ENCODE measurements around the gene PCDH9. TPM values are rescaled to one million over a fixed set of nuclear protein-coding genes. Genes with fewer than 3 reads are reported as not detected.

Gene PCDH9
- total and polyA plus RNA-seq, 2 of the 13 experiments (the other 11 are each of a cell fraction or from before 2014, with no cell fraction given), result 0.09 TPM; not detected in 1

DNA sequence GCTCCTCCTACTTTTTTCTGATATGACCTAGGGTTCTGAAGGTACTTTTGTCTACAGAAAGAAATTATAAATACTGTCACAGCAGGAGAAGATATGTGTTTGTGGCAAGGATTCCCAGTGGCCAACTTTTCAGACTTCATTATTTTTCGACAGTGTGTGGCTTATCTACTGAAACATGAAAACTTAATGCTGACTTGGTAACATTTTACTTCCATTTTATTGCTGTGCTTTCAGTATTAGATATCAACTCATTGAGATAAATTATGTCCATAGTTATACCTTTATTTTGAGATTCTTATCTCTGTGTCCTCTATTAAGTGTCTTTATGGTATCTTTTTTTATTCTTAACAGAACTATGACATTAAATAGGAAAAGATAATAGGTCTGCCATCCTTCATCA is 700.0 kb downstream of the PCDH9 start:
- FAIRE-seq (no peak), ATAC-seq (no peak), DNase-seq (ENCODE audit: low spot score) (no peak)
- WGBS (ENCODE audit: low lambda C conversion rate), result 0% methylated on average over 1 of the region's 1 CpG
- no peaks in the 10 kb centered on the region for H3K9me3 ChIP-seq (ENCODE audit: low read length)
- H3K4me3 ChIP-seq (replicated peaks in 1 of 3; ENCODE audit: insufficient read depth in 1 of 3, low read depth in 2 of 3, low read length in 3 of 3), result no peak overlapping the region
- H2AFZ ChIP-seq (ENCODE audit: low read length), result no peak overlapping the region
- intact Hi-C loops (cut with micrococcal nuclease; ENCODE audit: unreplicated experiment) (no loop called here), in situ Hi-C loops (cut with HindIII; ENCODE audit: extremely low pct_ligation_motif_present, low pct_unique_long_range_greater_than_20kb) (no loop called here)
- no TSS peak for BruUV-seq (replicated peaks)
- H3K9ac ChIP-seq (ENCODE audit: insufficient read depth, low read depth, low read length), result no peak overlapping the region
- H3K4me2 ChIP-seq (ENCODE audit: low read depth, low read length), result no peak overlapping the region
- H3K27ac ChIP-seq (ENCODE audit: extremely low read length, insufficient read depth, low read length), result no peak overlapping the region
- no peaks in the 10 kb centered on the region for H3K27me3 ChIP-seq (ENCODE audit: control insufficient read depth in 1 of 2, insufficient read depth in 2 of 2, low read length in 2 of 2)
- H3K4me1 ChIP-seq (ENCODE audit: insufficient read depth, low read length), result no peaks in the 10 kb centered on the region
- H4K20me1 ChIP-seq (ENCODE audit: insufficient read depth, low read length), result no peaks in the 10 kb centered on the region
- ChIA-PET CTCF (ENCODE audit: low intra/inter-chr PET ratio, low total read pairs) (no interaction called here), POLR2A (no interaction called here)
- no peaks in the 10 kb centered on the region for H3K36me3 ChIP-seq (replicated peaks in 1 of 2; ENCODE audit: control insufficient read depth in 1 of 2, insufficient read depth in 2 of 2, low read length in 2 of 2)
- TF ChIP-seq CHD2 (IDR thresholded peaks at IDR 0.05; ENCODE audit: low read depth, low read length), result no peak
- TF ChIP-seq, protein P1, sequence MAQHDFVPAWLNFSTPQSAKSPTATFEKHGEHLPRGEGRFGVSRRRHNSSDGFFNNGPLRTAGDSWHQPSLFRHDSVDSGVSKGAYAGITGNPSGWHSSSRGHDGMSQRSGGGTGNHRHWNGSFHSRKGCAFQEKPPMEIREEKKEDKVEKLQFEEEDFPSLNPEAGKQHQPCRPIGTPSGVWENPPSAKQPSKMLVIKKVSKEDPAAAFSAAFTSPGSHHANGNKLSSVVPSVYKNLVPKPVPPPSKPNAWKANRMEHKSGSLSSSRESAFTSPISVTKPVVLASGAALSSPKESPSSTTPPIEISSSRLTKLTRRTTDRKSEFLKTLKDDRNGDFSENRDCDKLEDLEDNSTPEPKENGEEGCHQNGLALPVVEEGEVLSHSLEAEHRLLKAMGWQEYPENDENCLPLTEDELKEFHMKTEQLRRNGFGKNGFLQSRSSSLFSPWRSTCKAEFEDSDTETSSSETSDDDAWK (CRISPR knock-in tag; IDR thresholded peaks at IDR 0.05), result no peak
- peak; percentile 44 for TF ChIP-seq MAFF (IDR thresholded peaks at IDR 0.05; ENCODE audit: low read depth, low read length)
- TF ChIP-seq, protein P2, sequence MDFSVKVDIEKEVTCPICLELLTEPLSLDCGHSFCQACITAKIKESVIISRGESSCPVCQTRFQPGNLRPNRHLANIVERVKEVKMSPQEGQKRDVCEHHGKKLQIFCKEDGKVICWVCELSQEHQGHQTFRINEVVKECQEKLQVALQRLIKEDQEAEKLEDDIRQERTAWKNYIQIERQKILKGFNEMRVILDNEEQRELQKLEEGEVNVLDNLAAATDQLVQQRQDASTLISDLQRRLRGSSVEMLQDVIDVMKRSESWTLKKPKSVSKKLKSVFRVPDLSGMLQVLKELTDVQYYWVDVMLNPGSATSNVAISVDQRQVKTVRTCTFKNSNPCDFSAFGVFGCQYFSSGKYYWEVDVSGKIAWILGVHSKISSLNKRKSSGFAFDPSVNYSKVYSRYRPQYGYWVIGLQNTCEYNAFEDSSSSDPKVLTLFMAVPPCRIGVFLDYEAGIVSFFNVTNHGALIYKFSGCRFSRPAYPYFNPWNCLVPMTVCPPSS (IDR thresholded peaks at IDR 0.05), result no peak
- TF ChIP-seq ZNF121 (CRISPR knock-in tag; IDR thresholded peaks at IDR 0.05), result no peak
- no peak for TF ChIP-seq HDAC1 (CRISPR knock-in tag; IDR thresholded peaks at IDR 0.05)
- TF ChIP-seq, protein P3, sequence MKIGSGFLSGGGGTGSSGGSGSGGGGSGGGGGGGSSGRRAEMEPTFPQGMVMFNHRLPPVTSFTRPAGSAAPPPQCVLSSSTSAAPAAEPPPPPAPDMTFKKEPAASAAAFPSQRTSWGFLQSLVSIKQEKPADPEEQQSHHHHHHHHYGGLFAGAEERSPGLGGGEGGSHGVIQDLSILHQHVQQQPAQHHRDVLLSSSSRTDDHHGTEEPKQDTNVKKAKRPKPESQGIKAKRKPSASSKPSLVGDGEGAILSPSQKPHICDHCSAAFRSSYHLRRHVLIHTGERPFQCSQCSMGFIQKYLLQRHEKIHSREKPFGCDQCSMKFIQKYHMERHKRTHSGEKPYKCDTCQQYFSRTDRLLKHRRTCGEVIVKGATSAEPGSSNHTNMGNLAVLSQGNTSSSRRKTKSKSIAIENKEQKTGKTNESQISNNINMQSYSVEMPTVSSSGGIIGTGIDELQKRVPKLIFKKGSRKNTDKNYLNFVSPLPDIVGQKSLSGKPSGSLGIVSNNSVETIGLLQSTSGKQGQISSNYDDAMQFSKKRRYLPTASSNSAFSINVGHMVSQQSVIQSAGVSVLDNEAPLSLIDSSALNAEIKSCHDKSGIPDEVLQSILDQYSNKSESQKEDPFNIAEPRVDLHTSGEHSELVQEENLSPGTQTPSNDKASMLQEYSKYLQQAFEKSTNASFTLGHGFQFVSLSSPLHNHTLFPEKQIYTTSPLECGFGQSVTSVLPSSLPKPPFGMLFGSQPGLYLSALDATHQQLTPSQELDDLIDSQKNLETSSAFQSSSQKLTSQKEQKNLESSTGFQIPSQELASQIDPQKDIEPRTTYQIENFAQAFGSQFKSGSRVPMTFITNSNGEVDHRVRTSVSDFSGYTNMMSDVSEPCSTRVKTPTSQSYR (CRISPR knock-in tag; IDR thresholded peaks at IDR 0.05; ENCODE audit: borderline replicate concordance), result no peak
- TF ChIP-seq ZNF761 (CRISPR knock-in tag; conservative IDR thresholded peaks at IDR 0.05), result no peak
- TF ChIP-seq, protein P4, sequence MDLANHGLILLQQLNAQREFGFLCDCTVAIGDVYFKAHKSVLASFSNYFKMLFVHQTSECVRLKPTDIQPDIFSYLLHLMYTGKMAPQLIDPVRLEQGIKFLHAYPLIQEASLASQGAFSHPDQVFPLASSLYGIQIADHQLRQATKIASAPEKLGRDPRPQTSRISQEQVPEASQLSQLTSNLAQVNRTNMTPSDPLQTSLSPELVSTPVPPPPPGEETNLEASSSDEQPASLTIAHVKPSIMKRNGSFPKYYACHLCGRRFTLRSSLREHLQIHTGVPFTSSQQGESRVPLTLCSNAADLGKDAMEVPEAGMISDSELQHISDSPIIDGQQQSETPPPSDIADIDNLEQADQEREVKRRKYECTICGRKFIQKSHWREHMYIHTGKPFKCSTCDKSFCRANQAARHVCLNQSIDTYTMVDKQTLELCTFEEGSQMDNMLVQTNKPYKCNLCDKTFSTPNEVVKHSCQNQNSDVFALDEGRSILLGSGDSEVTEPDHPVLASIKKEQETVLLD (CRISPR knock-in tag; IDR thresholded peaks at IDR 0.05; ENCODE audit: low read depth), result no peak
- TF ChIP-seq, protein P5, sequence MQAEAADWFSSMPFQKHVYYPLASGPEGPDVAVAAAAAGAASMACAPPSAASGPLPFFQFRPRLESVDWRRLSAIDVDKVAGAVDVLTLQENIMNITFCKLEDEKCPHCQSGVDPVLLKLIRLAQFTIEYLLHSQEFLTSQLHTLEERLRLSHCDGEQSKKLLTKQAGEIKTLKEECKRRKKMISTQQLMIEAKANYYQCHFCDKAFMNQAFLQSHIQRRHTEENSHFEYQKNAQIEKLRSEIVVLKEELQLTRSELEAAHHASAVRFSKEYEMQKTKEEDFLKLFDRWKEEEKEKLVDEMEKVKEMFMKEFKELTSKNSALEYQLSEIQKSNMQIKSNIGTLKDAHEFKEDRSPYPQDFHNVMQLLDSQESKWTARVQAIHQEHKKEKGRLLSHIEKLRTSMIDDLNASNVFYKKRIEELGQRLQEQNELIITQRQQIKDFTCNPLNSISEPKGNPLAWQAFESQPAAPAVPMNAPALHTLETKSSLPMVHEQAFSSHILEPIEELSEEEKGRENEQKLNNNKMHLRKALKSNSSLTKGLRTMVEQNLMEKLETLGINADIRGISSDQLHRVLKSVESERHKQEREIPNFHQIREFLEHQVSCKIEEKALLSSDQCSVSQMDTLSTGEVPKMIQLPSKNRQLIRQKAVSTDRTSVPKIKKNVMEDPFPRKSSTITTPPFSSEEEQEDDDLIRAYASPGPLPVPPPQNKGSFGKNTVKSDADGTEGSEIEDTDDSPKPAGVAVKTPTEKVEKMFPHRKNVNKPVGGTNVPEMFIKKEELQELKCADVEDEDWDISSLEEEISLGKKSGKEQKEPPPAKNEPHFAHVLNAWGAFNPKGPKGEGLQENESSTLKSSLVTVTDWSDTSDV (CRISPR knock-in tag; IDR thresholded peaks at IDR 0.05), result no peak
- no peak for TF ChIP-seq BHLHE40 (IDR thresholded peaks at IDR 0.05; ENCODE audit: low read length)
- TF ChIP-seq, protein P6, sequence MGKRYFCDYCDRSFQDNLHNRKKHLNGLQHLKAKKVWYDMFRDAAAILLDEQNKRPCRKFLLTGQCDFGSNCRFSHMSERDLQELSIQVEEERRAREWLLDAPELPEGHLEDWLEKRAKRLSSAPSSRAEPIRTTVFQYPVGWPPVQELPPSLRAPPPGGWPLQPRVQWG (CRISPR knock-in tag; IDR thresholded peaks at IDR 0.05; ENCODE audit: borderline replicate concordance, low read depth), result no peak
- peak in 1 of 2 experiments; percentile 61; a peak in 3 of 4 replicates for TF ChIP-seq MAFK (conservative IDR thresholded peaks at IDR 0.05 in 1 of 2, IDR thresholded peaks at IDR 0.05 in 1 of 2; ENCODE audit: low read length in 2 of 2)
- TF ChIP-seq ZNF558 (CRISPR knock-in tag; IDR thresholded peaks at IDR 0.05; ENCODE audit: borderline replicate concordance), result no peak
- H3K79me2 ChIP-seq (ENCODE audit: insufficient read depth, low read length), result no peaks in the 10 kb centered on the region
